ENCODE measurements around the gene RCAN1. TPM values are rescaled to one million over a fixed set of nuclear protein-coding genes. Genes with fewer than 3 reads are reported as not detected.
A peak's percentile ranks its signal among the peaks of the same experiment; 100 is the strongest.

The RCAN1 gene
- total RNA-seq, 1 experiment from 2014 or later: 28.4 TPM

- peak; percentile 75 for DNase-seq (ENCODE audit: low read depth)
These were observed 70.8 kb downstream of the RCAN1 start for GRCh38 chr21:34544032-34544496.

- DNase-seq (ENCODE audit: low read depth): no peak
These were observed 71.9 kb downstream of the RCAN1 start for GRCh38 chr21:34543017-34543416.

DNA sequence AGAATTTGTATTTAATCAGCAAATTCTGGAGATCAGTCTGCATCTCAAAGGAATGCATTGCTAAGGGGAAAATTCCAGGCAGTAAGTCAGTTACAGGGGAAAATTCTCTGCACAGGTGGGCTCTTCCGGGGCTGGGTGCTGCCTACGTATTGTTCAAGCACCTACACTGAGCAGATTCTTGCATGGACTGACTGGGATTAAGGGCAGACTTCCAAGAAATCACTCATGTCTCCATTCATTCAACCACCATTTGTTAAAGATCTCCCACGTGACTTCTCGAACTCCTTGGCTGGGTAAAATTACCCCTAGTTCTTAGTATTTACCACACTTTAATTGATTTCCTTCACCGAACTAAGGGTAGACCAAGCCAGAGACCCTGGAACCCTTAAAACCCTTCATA is 74.7 kb downstream of the RCAN1 start:
- no peak for DNase-seq (ENCODE audit: low read depth)

GRCh38 chr21:34537838-34538237 is 77.1 kb downstream of the RCAN1 start:
- DNase-seq (ENCODE audit: low read depth): no peak

DNA sequence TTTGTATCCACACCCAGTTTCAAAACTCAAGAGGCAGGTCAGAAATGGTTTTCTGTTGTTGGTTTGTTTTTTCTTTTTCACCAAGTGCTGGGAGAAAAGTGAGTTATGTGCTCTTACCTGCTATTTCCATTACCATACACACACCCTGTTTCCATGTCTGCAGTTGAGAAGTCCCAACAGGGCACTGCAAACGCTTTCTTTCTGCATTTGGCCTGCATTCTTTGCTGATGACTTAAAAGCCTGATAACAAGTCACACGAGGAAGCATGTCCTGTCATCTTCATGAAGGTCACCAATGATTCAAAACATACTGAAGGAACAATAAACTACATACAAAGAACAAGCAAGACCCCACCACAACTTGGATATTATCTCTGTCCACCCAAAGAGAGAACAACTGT is 78.1 kb downstream of the RCAN1 start:
- peak; percentile 13 for DNase-seq (ENCODE audit: low read depth)

- no peak for DNase-seq (ENCODE audit: low read depth)
These were observed 78.6 kb downstream of the RCAN1 start for GRCh38 chr21:34536311-34536710.

GRCh38 chr21:34535886-34536285 is 79.0 kb downstream of the RCAN1 start:
- no peak for DNase-seq (ENCODE audit: low read depth)

DNA sequence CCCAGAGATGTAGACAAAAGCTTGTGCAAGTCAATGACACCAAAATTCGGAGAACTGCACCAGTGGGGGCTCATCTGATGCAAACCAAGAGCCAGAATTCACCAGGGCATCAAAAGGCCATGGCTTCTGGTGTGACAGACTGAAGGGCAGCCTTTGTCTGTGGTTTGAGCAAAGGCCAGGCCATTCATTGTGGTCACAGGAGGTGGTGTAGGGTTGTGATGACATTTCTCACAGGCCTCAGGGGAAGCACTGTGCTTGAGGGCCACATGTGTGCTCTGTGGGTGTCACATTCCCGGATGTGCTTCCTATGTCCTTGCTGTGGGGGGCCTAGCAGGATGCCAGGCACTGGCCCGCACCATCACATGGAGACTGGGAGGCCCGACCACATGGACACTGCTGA is 80.4 kb downstream of the RCAN1 start:
- DNase-seq (ENCODE audit: low read depth): peak; percentile 51

DNA sequence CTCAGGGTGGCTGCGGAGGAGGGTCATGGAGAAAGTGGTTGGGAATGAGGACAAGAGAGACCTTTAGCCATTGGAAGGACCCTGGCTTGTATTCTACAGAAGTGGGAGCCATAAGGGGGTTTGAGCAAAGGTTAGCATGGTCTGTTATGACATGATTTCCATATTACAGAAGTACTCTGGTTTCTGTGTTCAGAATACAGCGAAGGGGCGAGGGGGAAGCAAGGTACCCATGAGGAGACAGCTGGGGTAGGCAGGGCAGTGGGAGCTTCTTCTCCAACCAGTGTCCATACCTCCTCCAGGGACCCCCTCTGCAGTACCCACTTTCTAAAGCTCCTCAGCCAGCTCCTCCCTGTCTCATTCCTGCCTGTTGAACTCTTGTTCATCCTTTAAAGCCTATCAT is 81.0 kb downstream of the RCAN1 start:
- no peak for DNase-seq (ENCODE audit: low read depth)

DNA sequence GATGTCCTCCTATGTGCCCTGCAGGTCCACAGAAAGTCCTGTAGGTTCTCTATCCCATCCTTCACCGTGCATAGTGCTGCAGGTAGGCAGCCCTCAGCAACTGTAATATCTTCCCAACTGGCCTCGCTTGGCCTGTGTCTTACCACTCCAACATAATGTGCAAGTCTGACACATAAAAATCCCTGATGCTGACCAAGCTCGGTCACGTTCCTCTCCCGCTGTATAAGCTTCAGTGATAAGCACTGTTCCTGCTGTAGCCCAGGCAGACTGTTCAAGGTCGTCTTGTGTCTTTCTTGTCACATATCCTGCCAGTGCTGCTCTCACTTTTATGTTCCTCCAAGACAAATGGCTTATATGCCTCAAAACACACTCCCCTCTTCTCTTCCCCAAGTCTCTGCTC is 83.5 kb downstream of the RCAN1 start:
- DNase-seq (ENCODE audit: low read depth): no peak

DNA sequence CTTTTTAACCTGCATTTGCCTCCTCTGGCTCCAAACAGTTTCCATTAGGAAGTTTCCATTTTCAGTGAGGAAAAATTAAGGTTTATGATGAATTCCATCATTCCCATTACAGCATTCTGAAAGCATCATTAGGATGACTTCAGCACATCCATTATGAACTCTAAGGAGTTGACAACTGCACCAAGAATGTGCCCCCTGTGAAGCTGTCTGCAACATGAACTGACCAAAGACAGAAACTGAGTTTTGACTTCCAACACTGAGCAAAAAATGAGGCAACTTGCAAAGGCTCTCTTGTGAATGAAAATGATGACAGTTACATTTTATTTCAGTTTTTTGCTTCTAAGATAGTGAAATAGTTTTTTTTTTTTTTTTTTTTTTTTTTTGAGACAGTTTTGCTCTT is 84.7 kb downstream of the RCAN1 start:
- peak; percentile 51 for DNase-seq (ENCODE audit: low read depth)

DNA sequence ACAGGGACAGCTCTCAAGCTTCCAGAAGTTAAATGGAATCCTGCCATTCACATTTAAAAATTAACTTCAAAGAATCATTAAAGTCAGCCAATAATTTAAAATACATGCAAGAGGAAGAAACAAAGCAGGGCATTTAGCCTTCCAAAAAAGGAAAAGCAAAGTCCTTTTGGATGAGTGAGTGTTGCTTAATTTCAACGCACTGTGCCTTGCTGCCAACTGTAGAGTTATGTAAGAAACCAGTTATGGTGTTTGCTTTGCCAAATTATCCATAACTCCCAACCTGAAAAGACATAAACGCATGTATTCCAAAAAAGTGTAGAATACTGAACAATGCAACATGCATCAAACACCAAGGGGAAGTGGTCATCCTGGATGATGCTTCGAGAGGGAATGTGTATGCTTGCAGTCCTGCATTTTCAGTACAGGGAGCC is 86.8 kb downstream of the RCAN1 start:
- DNase-seq (ENCODE audit: low read depth): no peak

- DNase-seq (ENCODE audit: low read depth): peak; percentile 100
These were observed 88.2 kb downstream of the RCAN1 start for GRCh38 chr21:34526618-34527290.

- no peak for DNase-seq (ENCODE audit: low read depth)
These were observed 88.7 kb downstream of the RCAN1 start for GRCh38 chr21:34526241-34526617.

- peak; percentile 51 for DNase-seq (ENCODE audit: low read depth)
These were observed 90.0 kb downstream of the RCAN1 start for GRCh38 chr21:34524646-34525601.

DNA sequence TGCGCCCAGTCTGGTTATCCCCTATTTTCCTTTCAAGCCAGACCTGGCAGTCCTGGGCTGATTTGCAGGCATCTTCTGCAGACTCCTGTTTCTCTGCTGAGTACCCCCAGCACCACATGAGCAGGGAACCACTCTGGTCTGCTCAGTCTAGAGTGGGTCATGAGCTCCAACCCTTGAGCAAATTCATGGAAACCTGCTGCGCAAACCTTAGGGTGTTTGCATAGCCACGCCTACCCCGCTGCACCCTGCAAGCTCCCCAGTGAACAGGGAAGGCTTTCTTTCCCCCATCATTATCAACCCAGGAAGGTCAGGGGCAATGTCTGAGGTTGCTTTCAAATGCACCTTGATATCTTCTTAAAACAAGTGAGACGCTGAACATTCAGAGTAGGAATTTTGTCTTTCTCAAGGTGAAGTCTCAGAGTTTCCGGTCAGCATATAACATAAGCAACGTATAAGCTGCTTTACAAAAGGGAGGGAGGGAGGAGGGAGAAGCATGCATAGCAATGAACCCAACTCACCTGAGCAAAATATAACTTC is 91.8 kb downstream of the RCAN1 start:
- DNase-seq (ENCODE audit: low read depth): no peak

GRCh38 chr21:34522284-34522683 is 92.6 kb downstream of the RCAN1 start:
- no peak for DNase-seq (ENCODE audit: low read depth)

DNA sequence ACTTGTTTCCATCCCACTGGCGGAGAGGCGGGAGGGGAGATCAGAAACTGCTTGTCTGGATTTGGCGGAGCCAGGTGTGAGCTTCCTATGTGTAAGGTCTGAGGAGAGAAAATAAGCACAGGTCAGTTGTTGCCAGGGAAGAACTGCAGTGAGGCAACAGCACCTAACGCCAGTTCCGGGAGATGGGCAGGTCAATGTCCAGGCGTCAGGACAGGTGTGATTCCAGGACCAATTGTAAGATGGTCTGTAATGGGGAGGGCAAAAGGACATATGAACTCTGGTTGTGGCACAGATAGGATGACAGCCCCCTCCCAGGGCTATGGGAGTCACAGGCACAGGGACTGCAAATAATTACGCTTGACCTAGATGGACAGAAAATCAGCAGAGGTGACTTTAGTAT is 93.4 kb downstream of the RCAN1 start:
- no peak for DNase-seq (ENCODE audit: low read depth)

- no peak for DNase-seq (ENCODE audit: low read depth)
These were observed 94.0 kb downstream of the RCAN1 start for GRCh38 chr21:34520764-34521508.

DNA sequence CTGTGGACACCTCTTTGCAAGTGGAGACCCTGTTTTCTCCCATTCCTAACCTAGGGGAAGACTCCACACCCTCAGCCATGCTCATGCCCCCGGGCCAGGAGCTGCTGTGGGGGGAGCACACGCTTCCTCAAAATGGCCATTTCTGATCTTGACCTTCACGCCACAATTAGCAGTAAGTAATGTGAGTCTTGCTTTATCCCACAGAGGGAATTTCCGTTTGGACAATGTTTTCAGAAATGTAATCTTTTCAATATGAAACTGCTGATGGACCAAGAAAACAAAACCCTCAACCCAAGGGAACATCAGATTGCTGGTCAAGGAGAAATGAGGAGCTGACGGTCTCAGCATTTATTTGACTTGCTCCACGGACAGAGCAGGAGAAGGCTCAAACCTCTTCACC is 94.6 kb downstream of the RCAN1 start:
- no peak for DNase-seq (ENCODE audit: low read depth)

DNA sequence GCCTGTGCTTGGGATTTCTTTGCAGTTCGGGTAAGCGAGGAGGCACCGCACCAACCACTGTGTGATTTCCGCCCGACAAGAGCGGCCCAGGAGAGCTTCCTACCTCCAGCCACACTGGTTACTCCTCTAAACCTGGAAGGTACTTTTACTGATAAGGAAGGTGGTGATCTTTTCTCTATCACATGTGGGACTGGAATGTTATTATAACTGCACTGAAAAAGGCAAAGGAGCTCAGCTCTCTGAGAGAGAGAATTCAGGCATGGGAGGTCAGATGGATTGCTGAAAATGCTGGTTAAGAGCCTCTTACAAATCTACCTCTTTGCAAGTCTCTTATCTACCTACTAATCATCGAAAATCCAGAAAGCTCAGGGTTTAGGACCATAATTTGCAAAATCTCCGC is 95.2 kb downstream of the RCAN1 start:
- DNase-seq (ENCODE audit: low read depth): no peak

- no peak for DNase-seq (ENCODE audit: low read depth)
These were observed 95.9 kb downstream of the RCAN1 start for GRCh38 chr21:34519016-34519415.

Data from LHCN-M2 (cell line).